ENCODE measurements around the gene FMNL3. TPM values are rescaled to one million over a fixed set of nuclear protein-coding genes. Genes with fewer than 3 reads are reported as not detected.

FMNL3 gene
- polyA plus RNA-seq, 1 donor from 2014 or later: 9.3 TPM

GRCh38 chr12:49705479-49706134, 1.6 kb downstream of the FMNL3 start:
- Histone ChIP-seq H4K20me1 (ENCODE audit: insufficient read depth) (no peaks in the 10 kb centered on the region), H3K27ac (ENCODE audit: low read length) (no peak overlapping the region), H2AFZ (ENCODE audit: low read depth, low read length) (no peak overlapping the region), H3K9ac (ENCODE audit: low read length) (peak overlapping the region; percentile 77), H3K79me2 (replicated peaks; ENCODE audit: insufficient read depth, low read length) (peaks cover 14% of the 10 kb centered on the region), H3K9me3 (ENCODE audit: low read length) (no peaks in the 10 kb centered on the region), H3K4me3 (ENCODE audit: low read length) (peak overlapping the region; percentile 89), H3K27me3 (ENCODE audit: insufficient read depth, low read depth, low read length) (peaks cover 7% of the 10 kb centered on the region), H3K9me2 (ENCODE audit: insufficient read depth, low read length) (no peaks in the 10 kb centered on the region), H3F3A (ENCODE audit: insufficient read depth, low read length, poor library complexity, severe bottlenecking) (no peaks in the 10 kb centered on the region), H3K36me3 (ENCODE audit: insufficient read depth, low read length) (no peaks in the 10 kb centered on the region), H3K4me2 (ENCODE audit: low read length) (peak overlapping the region; percentile 76)
- TF ChIP-seq MXI1 (conservative IDR thresholded peaks at IDR 0.05; ENCODE audit: poor library complexity, severe bottlenecking) (no peak), POLR2AphosphoS5 (IDR thresholded peaks at IDR 0.05) (no peak), SMC3 (conservative IDR thresholded peaks at IDR 0.05; ENCODE audit: poor library complexity) (no peak), CTCF (IDR thresholded peaks at IDR 0.05; ENCODE audit: poor library complexity, severe bottlenecking) (no peak), EZH2 (IDR thresholded peaks at IDR 0.05; ENCODE audit: borderline replicate concordance, insufficient read depth, low read length, poor library complexity, severe bottlenecking) (no peak), REST (IDR thresholded peaks at IDR 0.05; ENCODE audit: borderline replicate concordance) (no peak), EP300 (conservative IDR thresholded peaks at IDR 0.05; ENCODE audit: poor library complexity, severe bottlenecking) (no peak), TAF1 (IDR thresholded peaks at IDR 0.05; ENCODE audit: low read depth) (no peak), RAD21 (conservative IDR thresholded peaks at IDR 0.05) (no peak)

- H2AFZ ChIP-seq (ENCODE audit: low read depth, low read length): no peak overlapping the region
- no peaks in the 10 kb centered on the region for H3K27me3 ChIP-seq (ENCODE audit: insufficient read depth, low read depth, low read length)
- H3K4me2 ChIP-seq (ENCODE audit: low read length): no peak overlapping the region
- no peaks in the 10 kb centered on the region for H4K20me1 ChIP-seq (ENCODE audit: insufficient read depth)
- H3K27ac ChIP-seq (ENCODE audit: low read length): no peak overlapping the region
- TF ChIP-seq POLR2AphosphoS5 (IDR thresholded peaks at IDR 0.05): no peak
- no peak for TF ChIP-seq CTCF (IDR thresholded peaks at IDR 0.05; ENCODE audit: poor library complexity, severe bottlenecking)
- TF ChIP-seq RAD21 (conservative IDR thresholded peaks at IDR 0.05): no peak
- TF ChIP-seq SMC3 (conservative IDR thresholded peaks at IDR 0.05; ENCODE audit: poor library complexity): no peak
- TF ChIP-seq EZH2 (IDR thresholded peaks at IDR 0.05; ENCODE audit: borderline replicate concordance, insufficient read depth, low read length, poor library complexity, severe bottlenecking): no peak
- TF ChIP-seq TAF1 (IDR thresholded peaks at IDR 0.05; ENCODE audit: low read depth): no peak
- TF ChIP-seq EP300 (conservative IDR thresholded peaks at IDR 0.05; ENCODE audit: poor library complexity, severe bottlenecking): no peak
- TF ChIP-seq MXI1 (conservative IDR thresholded peaks at IDR 0.05; ENCODE audit: poor library complexity, severe bottlenecking): no peak
- TF ChIP-seq REST (IDR thresholded peaks at IDR 0.05; ENCODE audit: borderline replicate concordance): no peak
- H3K79me2 ChIP-seq (replicated peaks; ENCODE audit: insufficient read depth, low read length): peaks cover 14% of the 10 kb centered on the region
- H3K4me3 ChIP-seq (ENCODE audit: low read length): no peak overlapping the region
- H3K36me3 ChIP-seq (ENCODE audit: insufficient read depth, low read length): no peaks in the 10 kb centered on the region
- H3K9me2 ChIP-seq (ENCODE audit: insufficient read depth, low read length): no peaks in the 10 kb centered on the region
- H3K9ac ChIP-seq (ENCODE audit: low read length): no peak overlapping the region
- no peaks in the 10 kb centered on the region for H3K9me3 ChIP-seq (ENCODE audit: low read length)
- H3F3A ChIP-seq (ENCODE audit: insufficient read depth, low read length, poor library complexity, severe bottlenecking): no peaks in the 10 kb centered on the region
These were observed 3.5 kb downstream of the FMNL3 start for GRCh38 chr12:49703647-49704137.
